ENCODE results near the gene USH1C. TPM values are rescaled to one million over a fixed set of nuclear protein-coding genes. Genes with fewer than 3 reads are reported as not detected.

USH1C gene
- polyA plus RNA-seq, 3 donors: not detected

- H3K36me3 ChIP-seq (replicated peaks in 1 of 2; ENCODE audit: control insufficient read depth in 1 of 2, insufficient read depth in 2 of 2, low read length in 2 of 2): no peaks in the 10 kb centered on the region
- H3K4me3 Mint-ChIP-seq: no peak overlapping the region
- no peaks in the 10 kb centered on the region for H3K4me1 ChIP-seq (ENCODE audit: control insufficient read depth in 1 of 2, insufficient read depth in 2 of 2, low read length in 2 of 2)
- peaks cover 22 to 33% (median 26%) of the 10 kb centered on the region in 3 donors for H3K27me3 Mint-ChIP-seq (ENCODE audit: low read depth in 3 of 3)
- no peaks in the 10 kb centered on the region for H3K4me1 Mint-ChIP-seq
- no peak overlapping the region for H3K27ac Mint-ChIP-seq
- H3K4me3 ChIP-seq (replicated peaks in 1 of 3; ENCODE audit: low read depth in 2 of 3, low read length in 3 of 3): no peak overlapping the region
- no peak overlapping the region for H2AFZ ChIP-seq (ENCODE audit: insufficient read depth, low read depth, low read length, poor library complexity, severe bottlenecking)
- no peak overlapping the region for H3K4me2 ChIP-seq (replicated peaks; ENCODE audit: extremely low read depth, low read length, poor library complexity, severe bottlenecking)
- H3K9me3 Mint-ChIP-seq: peaks cover 0 to 7% (median 2%) of the 10 kb centered on the region in 7 donors
- H4K20me1 ChIP-seq (ENCODE audit: insufficient read depth, low read length): no peaks in the 10 kb centered on the region
- no peak overlapping the region for H3K27ac ChIP-seq (ENCODE audit: low read depth in 1 of 2, low read length in 2 of 2)
- H3K27me3 ChIP-seq (ENCODE audit: control insufficient read depth in 2 of 2, insufficient read depth in 2 of 2, low read length in 2 of 2): peaks cover 18 to 25% of the 10 kb centered on the region in 2 donors
- H3K9ac ChIP-seq (ENCODE audit: insufficient read depth, low read length, poor library complexity, severe bottlenecking): no peak overlapping the region
- intact Hi-C loops (cut with micrococcal nuclease): no loop called here
- H3K9me3 ChIP-seq (replicated peaks in 1 of 2; ENCODE audit: control insufficient read depth in 1 of 2, insufficient read depth in 1 of 2, low read length in 2 of 2): no peaks in the 10 kb centered on the region
- DNase-seq: no peak
- WGBS (ENCODE audit: insufficient coverage): 72% methylated on average over 2 of the region's 5 CpGs
- H3K36me3 Mint-ChIP-seq: no peaks in the 10 kb centered on the region
- TF ChIP-seq, protein P1, sequence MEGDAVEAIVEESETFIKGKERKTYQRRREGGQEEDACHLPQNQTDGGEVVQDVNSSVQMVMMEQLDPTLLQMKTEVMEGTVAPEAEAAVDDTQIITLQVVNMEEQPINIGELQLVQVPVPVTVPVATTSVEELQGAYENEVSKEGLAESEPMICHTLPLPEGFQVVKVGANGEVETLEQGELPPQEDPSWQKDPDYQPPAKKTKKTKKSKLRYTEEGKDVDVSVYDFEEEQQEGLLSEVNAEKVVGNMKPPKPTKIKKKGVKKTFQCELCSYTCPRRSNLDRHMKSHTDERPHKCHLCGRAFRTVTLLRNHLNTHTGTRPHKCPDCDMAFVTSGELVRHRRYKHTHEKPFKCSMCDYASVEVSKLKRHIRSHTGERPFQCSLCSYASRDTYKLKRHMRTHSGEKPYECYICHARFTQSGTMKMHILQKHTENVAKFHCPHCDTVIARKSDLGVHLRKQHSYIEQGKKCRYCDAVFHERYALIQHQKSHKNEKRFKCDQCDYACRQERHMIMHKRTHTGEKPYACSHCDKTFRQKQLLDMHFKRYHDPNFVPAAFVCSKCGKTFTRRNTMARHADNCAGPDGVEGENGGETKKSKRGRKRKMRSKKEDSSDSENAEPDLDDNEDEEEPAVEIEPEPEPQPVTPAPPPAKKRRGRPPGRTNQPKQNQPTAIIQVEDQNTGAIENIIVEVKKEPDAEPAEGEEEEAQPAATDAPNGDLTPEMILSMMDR (IDR thresholded peaks at IDR 0.05): no peak
- no peaks in the 10 kb centered on the region for H3K79me2 ChIP-seq (ENCODE audit: insufficient read depth, low read length)
Measured at GRCh38 chr11:17481905-17482304, 62.3 kb downstream of the USH1C start.

GRCh38 chr11:17479284-17480214, 64.7 kb downstream of the USH1C start:
- TF ChIP-seq, protein P1 (IDR thresholded peaks at IDR 0.05): no peak
- H2AFZ ChIP-seq (ENCODE audit: insufficient read depth, low read depth, low read length, poor library complexity, severe bottlenecking): no peak overlapping the region
- DNase-seq: no peak
- H3K9ac ChIP-seq (ENCODE audit: insufficient read depth, low read length, poor library complexity, severe bottlenecking): no peak overlapping the region
- Mint-ChIP-seq H3K36me3 (no peaks in the 10 kb centered on the region), H3K4me3 (peak overlapping the region in 1 of 2 donors; percentile 26), H3K27me3 (ENCODE audit: low read depth in 3 of 3) (peaks cover 43 to 53% (median 45%) of the 10 kb centered on the region in 3 donors), H3K4me1 (peaks cover 2% of the 10 kb centered on the region), H3K27ac (no peak overlapping the region), H3K9me3 (peaks cover 0 to 10% (median 2%) of the 10 kb centered on the region in 7 donors)
- H3K4me1 ChIP-seq (ENCODE audit: control insufficient read depth in 1 of 2, insufficient read depth in 2 of 2, low read length in 2 of 2): no peaks in the 10 kb centered on the region
- H3K79me2 ChIP-seq (ENCODE audit: insufficient read depth, low read length): no peaks in the 10 kb centered on the region
- H3K27ac ChIP-seq (ENCODE audit: low read depth in 1 of 2, low read length in 2 of 2): no peak overlapping the region
- peaks cover 23 to 44% of the 10 kb centered on the region in 2 donors for H3K27me3 ChIP-seq (ENCODE audit: control insufficient read depth in 2 of 2, insufficient read depth in 2 of 2, low read length in 2 of 2)
- no peaks in the 10 kb centered on the region for H4K20me1 ChIP-seq (ENCODE audit: insufficient read depth, low read length)
- H3K4me3 ChIP-seq (replicated peaks in 1 of 3; ENCODE audit: low read depth in 2 of 3, low read length in 3 of 3): no peak overlapping the region
- intact Hi-C loops (cut with micrococcal nuclease): no loop called here
- no peak overlapping the region for H3K4me2 ChIP-seq (replicated peaks; ENCODE audit: extremely low read depth, low read length, poor library complexity, severe bottlenecking)
- no peaks in the 10 kb centered on the region for H3K36me3 ChIP-seq (replicated peaks in 1 of 2; ENCODE audit: control insufficient read depth in 1 of 2, insufficient read depth in 2 of 2, low read length in 2 of 2)
- no peaks in the 10 kb centered on the region for H3K9me3 ChIP-seq (replicated peaks in 1 of 2; ENCODE audit: control insufficient read depth in 1 of 2, insufficient read depth in 1 of 2, low read length in 2 of 2)
- 40% methylated on average over 8 of the region's 14 CpGs for WGBS (ENCODE audit: insufficient coverage)

All from CD14-positive monocyte (primary cell).